Thyroid gland (tissue), 4 donors: Measurements from ENCODE around the gene NCMAP. TPM values are rescaled to one million over a fixed set of nuclear protein-coding genes. Genes with fewer than 3 reads are reported as not detected.

Experiments used
- DNase-seq, 2 donors: peaks; one replicate each; pipeline ENCODE4 v3.0.0-alpha.2; 2019
- H3K27ac ChIP-seq, 3 donors: fragments of 200-600 bp; sonication (generic); 1 replicate in 2 of 3; 2 replicates in 1 of 3; pipeline ENCODE4 v1.5.1; 2016 to 2019; ENCODE audit warnings: mild to moderate bottlenecking in 1 of 3, moderate library complexity in 1 of 3
- H3K27me3 ChIP-seq: fragments of 200-600 bp; sonication (generic); one replicate; pipeline ENCODE4 v1.5.1; 2019
- H3K36me3 ChIP-seq, 2 donors: fragments of 200-600 bp; sonication (generic); one replicate each; pipeline ENCODE4 v1.5.1; 2016 to 2019
- H3K4me1 ChIP-seq, 2 donors: fragments of 200-600 bp; sonication (generic); one replicate each; pipeline ENCODE4 v1.5.1; 2017 to 2019
- H3K4me3 ChIP-seq, 3 donors: fragments of 200-600 bp; sonication (generic); replicated peaks in 1 of 3; 1 replicate in 2 of 3; 2 replicates in 1 of 3; pipeline ENCODE4 v1.5.1; 2016; ENCODE audit warnings: mild to moderate bottlenecking in 1 of 3
- H3K9me3 ChIP-seq: fragments of 200-600 bp; sonication (generic); one replicate; pipeline ENCODE4 v1.5.1; 2017
- CTCF ChIP-seq, 6 experiments: fragments of 200-600 bp in 3 of 6; fragments of 450-650 bp in 3 of 6; sonication (generic) in 3 of 6; IDR thresholded peaks; one replicate each; pipeline ENCODE4 v1.5.1; 2016 to 2019; ENCODE audit warnings: antibody characterized with exemption in 6 of 6, mild to moderate bottlenecking in 2 of 6, inconsistent platforms in 1 of 6, moderate library complexity in 1 of 6
- POLR2A ChIP-seq, 2 donors: fragments of 450-650 bp; IDR thresholded peaks; one replicate each; pipeline ENCODE4 v1.6.1; 2017; ENCODE audit warnings: antibody characterized with exemption in 2 of 2, mild to moderate bottlenecking in 2 of 2, moderate library complexity in 1 of 2
- WGBS, 2 donors: methylation state at CpG; one replicate each; pipeline ENCODE4 v1.1.5; 2017; 5-methylcytosine and 5-hydroxymethylcytosine counted together
- intact Hi-C: fragments of 100-400 bp; cut with DNase I; formaldehyde crosslinking; loops from one replicate; pipeline ENCODE4 v1.15.1; 2023
- total RNA-seq, 4 donors: library from RNA; depleted of rRNA; stranded (reverse); fragments of >200 nt; gene quantifications; one replicate each; pipeline ENCODE4 v1.2.3, GENCODE V29; 2016

The NCMAP gene
- total RNA-seq, 4 donors from 2014 or later, result 2.8 to 9.4 (median 7.3) TPM

- H3K9me3 ChIP-seq, result no peaks in the 10 kb centered on the region
- DNase-seq, result no peak
- 92 to 94% methylated on average over 6 of the region's 6 CpGs for WGBS, 2 donors
- intact Hi-C loops, result loop anchor here (10.0 kb wide), 1 partner anchor 78 kb away; no protein-coding TSS in a partner anchor
- no peak for TF ChIP-seq CTCF (IDR thresholded peaks at IDR 0.05)
- no peak for TF ChIP-seq POLR2A (IDR thresholded peaks at IDR 0.05)
- no peak overlapping the region for H3K27ac ChIP-seq
- peaks cover 6 to 47% of the 10 kb centered on the region in 2 donors for H3K4me1 ChIP-seq
- H3K27me3 ChIP-seq, result no peaks in the 10 kb centered on the region
- H3K36me3 ChIP-seq, result no peaks in the 10 kb centered on the region
- no peak overlapping the region for H3K4me3 ChIP-seq
Measured at GRCh38 chr1:24557220-24557619, 1.3 kb downstream of the NCMAP start.

- Histone ChIP-seq H3K36me3 (no peaks in the 10 kb centered on the region), H3K4me1 (peaks cover 11 to 52% of the 10 kb centered on the region in 2 donors), H3K27ac (no peak overlapping the region), H3K4me3 (no peak overlapping the region), H3K27me3 (no peaks in the 10 kb centered on the region), H3K9me3 (no peaks in the 10 kb centered on the region)
- intact Hi-C loops, result loop anchor here (10.0 kb wide), 1 partner anchor 77 kb away; no protein-coding TSS in a partner anchor
- 55 to 62% methylated on average over 9 of the region's 9 CpGs for WGBS, 2 donors
- no peak for TF ChIP-seq CTCF (IDR thresholded peaks at IDR 0.05)
- no peak for TF ChIP-seq POLR2A (IDR thresholded peaks at IDR 0.05)
- DNase-seq, result peak; percentile 33 to 34
Measured at GRCh38 chr1:24557711-24558131, 1.8 kb downstream of the NCMAP start.

- Histone ChIP-seq H3K4me3 (no peak overlapping the region), H3K4me1 (peaks cover 15 to 57% of the 10 kb centered on the region in 2 donors), H3K27me3 (no peaks in the 10 kb centered on the region), H3K9me3 (no peaks in the 10 kb centered on the region), H3K36me3 (no peaks in the 10 kb centered on the region), H3K27ac (no peak overlapping the region)
- no peak for TF ChIP-seq POLR2A (IDR thresholded peaks at IDR 0.05)
- TF ChIP-seq CTCF (IDR thresholded peaks at IDR 0.05), result no peak
- WGBS, 2 donors, result 78 to 88% methylated on average over 7 of the region's 7 CpGs
- intact Hi-C loops, result loop anchor here (10.0 kb wide), 1 partner anchor 76 kb away; no protein-coding TSS in a partner anchor
- no peak for DNase-seq
Measured at GRCh38 chr1:24558455-24558854, 2.6 kb downstream of the NCMAP start.

- WGBS, 2 donors, result 22 to 31% methylated on average over 9 to 12 of the region's 12 CpGs
- DNase-seq, result peak; percentile 86
Measured at GRCh38 chr1:24558902-24559791, 3.3 kb downstream of the NCMAP start.

More at GRCh38 chr1:24558902-24559791, 3.3 kb downstream of the NCMAP start:
- H3K27me3 ChIP-seq, result no peaks in the 10 kb centered on the region
- TF ChIP-seq CTCF (IDR thresholded peaks at IDR 0.05) (no peak), POLR2A (IDR thresholded peaks at IDR 0.05) (no peak)
- no peak overlapping the region for H3K4me3 ChIP-seq
- no peaks in the 10 kb centered on the region for H3K36me3 ChIP-seq
- no peaks in the 10 kb centered on the region for H3K9me3 ChIP-seq
- H3K27ac ChIP-seq, result peak overlapping the region in 1 of 3 donors; percentile 28
- H3K4me1 ChIP-seq, result peaks cover 15 to 57% of the 10 kb centered on the region in 2 donors
- intact Hi-C loops, result loop anchor here (10.0 kb wide), 1 partner anchor 76 kb away; no protein-coding TSS in a partner anchor
